ENCODE measurements around the gene MXD4. TPM values are rescaled to one million over a fixed set of nuclear protein-coding genes. Genes with fewer than 3 reads are reported as not detected.

MXD4 gene
- total and polyA plus RNA-seq, 2 donors (not counting 1 experiment from before 2014, with no cell fraction given), result 67.3 to 75.3 TPM

DNA sequence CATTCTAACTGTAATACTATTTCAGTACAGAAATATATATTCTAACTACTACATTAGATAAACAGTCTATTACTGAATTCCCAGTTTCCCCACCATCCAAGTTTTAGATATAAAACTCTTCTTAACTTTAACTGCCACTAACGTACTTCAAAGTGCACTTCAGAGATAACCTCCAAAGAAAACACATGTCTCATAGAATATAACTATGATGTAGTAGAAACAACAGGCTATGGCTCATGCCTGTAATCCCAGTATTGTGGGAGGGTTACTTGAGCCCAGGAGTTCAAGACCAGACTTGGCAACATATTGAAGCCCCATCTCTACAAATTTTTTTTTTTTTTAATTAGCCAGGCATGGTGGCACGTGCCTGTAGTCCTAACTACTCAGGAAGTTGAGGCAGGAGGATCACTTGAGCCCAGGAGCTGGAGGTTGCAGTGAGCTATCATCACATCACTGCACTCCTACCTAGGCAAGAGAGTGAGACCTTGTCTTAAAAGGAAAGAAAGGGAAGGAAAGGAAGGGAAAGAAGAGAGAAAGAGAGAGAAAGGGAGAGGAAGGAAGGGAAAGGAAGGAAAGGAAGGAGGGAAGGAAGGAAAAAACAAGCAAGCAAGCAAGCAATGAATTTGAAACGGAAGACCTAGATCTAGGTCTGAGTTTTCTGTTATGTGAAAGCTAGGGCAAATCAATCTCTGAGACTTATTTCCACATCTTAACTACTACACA is 24.8 kb downstream of the MXD4 start:
- TF ChIP-seq EZH2 (IDR thresholded peaks at IDR 0.05; ENCODE audit: borderline replicate concordance, insufficient read depth, low read depth, low read length, poor library complexity, severe bottlenecking), result no peak
- Histone ChIP-seq H3K27me3 (replicated peaks in 1 of 4; ENCODE audit: control extremely low read depth in 1 of 4, control insufficient read depth in 3 of 4, insufficient read depth in 4 of 4, low read length in 3 of 4) (no peaks in the 10 kb centered on the region), H2AFZ (ENCODE audit: insufficient read depth, low read depth, low read length, poor library complexity, severe bottlenecking) (no peak overlapping the region), H4K20me1 (ENCODE audit: control insufficient read depth, insufficient read depth, low read length, poor library complexity, severe bottlenecking) (peaks cover 33% of the 10 kb centered on the region), H3K9ac (ENCODE audit: low read length) (no peak overlapping the region), H3K27ac (ENCODE audit: low read length in 2 of 2) (no peak overlapping the region), H3K9me3 (ENCODE audit: control extremely low read depth in 1 of 3, control insufficient read depth in 2 of 3, insufficient read depth in 1 of 3, low read length in 2 of 3) (no peaks in the 10 kb centered on the region), H3K4me1 (ENCODE audit: control insufficient read depth in 2 of 2, insufficient read depth in 2 of 2, low read length in 2 of 2) (peaks cover 24 to 37% of the 10 kb centered on the region in 2 donors), H3K79me2 (ENCODE audit: control insufficient read depth, insufficient read depth, low read length) (peaks cover 42% of the 10 kb centered on the region), H3K4me3 (ENCODE audit: control extremely low read depth in 1 of 5, extremely low read depth in 1 of 5, insufficient read depth in 1 of 5, low read depth in 2 of 5, low read length in 4 of 5) (no peak overlapping the region), H3K4me2 (replicated peaks; ENCODE audit: low read depth, low read length, poor library complexity, severe bottlenecking) (no peak overlapping the region), H3K36me3 (replicated peaks in 1 of 2; ENCODE audit: control extremely low read depth in 1 of 2, control insufficient read depth in 1 of 2, extremely low read depth in 1 of 2, insufficient read depth in 2 of 2, low read length in 1 of 2) (peaks cover 13 to 27% of the 10 kb centered on the region in 2 experiments)
- peaks cover 42% of the 10 kb centered on the region for H3K4me1 Mint-ChIP-seq
- H3K4me3 Mint-ChIP-seq, result no peak overlapping the region
- ATAC-seq (ENCODE audit: low read depth) (no peak), DNase-seq (no peak)
- no peaks in the 10 kb centered on the region for H3K9me3 Mint-ChIP-seq (ENCODE audit: insufficient read depth)
- no peak overlapping the region for H3K27ac Mint-ChIP-seq
- H3K27me3 Mint-ChIP-seq, result no peaks in the 10 kb centered on the region
- POLR2A ChIA-PET, result no interaction called here
- CTCF ChIA-PET, result interaction anchor here (1.3 to 6.4 kb wide), 2 partner anchors 13 to 17 kb away, joined by 3 to 51 read pairs; no protein-coding TSS in a partner anchor
- WGBS (ENCODE audit: insufficient coverage), result no CpG with 5 or more reads among the region's 3 CpGs
- intact Hi-C loops (cut with micrococcal nuclease), result no loop called here

DNA sequence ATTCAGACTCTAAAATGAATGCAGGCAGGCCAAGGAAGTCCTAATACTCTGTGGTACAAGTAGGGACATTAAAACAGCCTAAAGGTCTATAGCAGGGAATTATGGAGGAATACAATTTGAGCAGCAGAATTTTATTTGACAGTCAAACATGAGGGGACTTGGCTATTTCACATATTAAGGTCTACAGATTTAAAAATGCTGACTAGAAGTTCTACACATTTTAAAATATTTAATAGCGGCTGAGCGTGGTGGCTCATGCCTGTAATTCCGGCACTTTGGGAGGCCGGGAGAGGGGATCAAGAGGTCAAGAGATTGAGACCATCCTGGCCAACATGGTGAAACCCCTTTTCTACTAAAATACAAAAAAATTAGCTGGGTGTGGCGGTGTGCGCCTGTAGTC is 30.8 kb downstream of the MXD4 start:
- WGBS (ENCODE audit: insufficient coverage), result no CpG with 5 or more reads among the region's 6 CpGs
- ATAC-seq (ENCODE audit: low read depth) (no peak), DNase-seq (no peak)
- H3K27me3 Mint-ChIP-seq, result no peaks in the 10 kb centered on the region
- H3K27ac Mint-ChIP-seq, result no peak overlapping the region
- H4K20me1 ChIP-seq (ENCODE audit: control insufficient read depth, insufficient read depth, low read length, poor library complexity, severe bottlenecking), result peaks cover 9% of the 10 kb centered on the region
- intact Hi-C loops (cut with micrococcal nuclease), result no loop called here
- H3K9me3 ChIP-seq (ENCODE audit: control extremely low read depth in 1 of 3, control insufficient read depth in 2 of 3, insufficient read depth in 1 of 3, low read length in 2 of 3), result no peaks in the 10 kb centered on the region
- no peaks in the 10 kb centered on the region for H3K4me1 ChIP-seq (ENCODE audit: control insufficient read depth in 2 of 2, insufficient read depth in 2 of 2, low read length in 2 of 2)
- H3K4me3 ChIP-seq (ENCODE audit: control extremely low read depth in 1 of 5, extremely low read depth in 1 of 5, insufficient read depth in 1 of 5, low read depth in 2 of 5, low read length in 4 of 5), result no peak overlapping the region
- peaks cover 9 to 20% of the 10 kb centered on the region in 2 experiments for H3K36me3 ChIP-seq (replicated peaks in 1 of 2; ENCODE audit: control extremely low read depth in 1 of 2, control insufficient read depth in 1 of 2, extremely low read depth in 1 of 2, insufficient read depth in 2 of 2, low read length in 1 of 2)
- H3K27me3 ChIP-seq (replicated peaks in 1 of 4; ENCODE audit: control extremely low read depth in 1 of 4, control insufficient read depth in 3 of 4, insufficient read depth in 4 of 4, low read length in 3 of 4), result no peaks in the 10 kb centered on the region
- ChIA-PET CTCF (interaction anchor here (3.2 kb wide), 1 partner anchor 11 kb away, joined by 11 read pairs; no protein-coding TSS in a partner anchor), POLR2A (no interaction called here)
- no peaks in the 10 kb centered on the region for H3K4me1 Mint-ChIP-seq
- H3K9ac ChIP-seq (ENCODE audit: low read length), result no peak overlapping the region
- no peaks in the 10 kb centered on the region for H3K9me3 Mint-ChIP-seq (ENCODE audit: insufficient read depth)
- no peak overlapping the region for H3K27ac ChIP-seq (ENCODE audit: low read length in 2 of 2)
- no peaks in the 10 kb centered on the region for H3K79me2 ChIP-seq (ENCODE audit: control insufficient read depth, insufficient read depth, low read length)
- no peak overlapping the region for H3K4me2 ChIP-seq (replicated peaks; ENCODE audit: low read depth, low read length, poor library complexity, severe bottlenecking)
- H2AFZ ChIP-seq (ENCODE audit: insufficient read depth, low read depth, low read length, poor library complexity, severe bottlenecking), result no peak overlapping the region
- no peak overlapping the region for H3K4me3 Mint-ChIP-seq
- TF ChIP-seq EZH2 (IDR thresholded peaks at IDR 0.05; ENCODE audit: borderline replicate concordance, insufficient read depth, low read depth, low read length, poor library complexity, severe bottlenecking), result no peak
- TF ChIP-seq, protein P1, sequence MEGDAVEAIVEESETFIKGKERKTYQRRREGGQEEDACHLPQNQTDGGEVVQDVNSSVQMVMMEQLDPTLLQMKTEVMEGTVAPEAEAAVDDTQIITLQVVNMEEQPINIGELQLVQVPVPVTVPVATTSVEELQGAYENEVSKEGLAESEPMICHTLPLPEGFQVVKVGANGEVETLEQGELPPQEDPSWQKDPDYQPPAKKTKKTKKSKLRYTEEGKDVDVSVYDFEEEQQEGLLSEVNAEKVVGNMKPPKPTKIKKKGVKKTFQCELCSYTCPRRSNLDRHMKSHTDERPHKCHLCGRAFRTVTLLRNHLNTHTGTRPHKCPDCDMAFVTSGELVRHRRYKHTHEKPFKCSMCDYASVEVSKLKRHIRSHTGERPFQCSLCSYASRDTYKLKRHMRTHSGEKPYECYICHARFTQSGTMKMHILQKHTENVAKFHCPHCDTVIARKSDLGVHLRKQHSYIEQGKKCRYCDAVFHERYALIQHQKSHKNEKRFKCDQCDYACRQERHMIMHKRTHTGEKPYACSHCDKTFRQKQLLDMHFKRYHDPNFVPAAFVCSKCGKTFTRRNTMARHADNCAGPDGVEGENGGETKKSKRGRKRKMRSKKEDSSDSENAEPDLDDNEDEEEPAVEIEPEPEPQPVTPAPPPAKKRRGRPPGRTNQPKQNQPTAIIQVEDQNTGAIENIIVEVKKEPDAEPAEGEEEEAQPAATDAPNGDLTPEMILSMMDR (IDR thresholded peaks at IDR 0.05), result no peak

Measured in B cell (primary cell).